HG03469 (cell line): ENCODE measurements around the gene KLK12.

Experiments used
- ATAC-seq: cut with Tn5 transposase; IDR thresholded peaks from one replicate; pipeline ENCODE4 v1.9.1; 2021; ENCODE audit warnings: mild to moderate bottlenecking, moderate library complexity, moderate number of reproducible peaks; ENCODE audit not compliant: unreplicated experiment

The KLK12 gene

GRCh38 chr19:50983625-50984292 lies 51.0 kb downstream of the KLK12 start, which contains the start of gene KLK7:
TSS of gene KLK7 (minus strand) at chr19:50983917. CDS start at chr19:50982399, 1,518 bp downstream.
- ATAC-seq = no peak

DNA sequence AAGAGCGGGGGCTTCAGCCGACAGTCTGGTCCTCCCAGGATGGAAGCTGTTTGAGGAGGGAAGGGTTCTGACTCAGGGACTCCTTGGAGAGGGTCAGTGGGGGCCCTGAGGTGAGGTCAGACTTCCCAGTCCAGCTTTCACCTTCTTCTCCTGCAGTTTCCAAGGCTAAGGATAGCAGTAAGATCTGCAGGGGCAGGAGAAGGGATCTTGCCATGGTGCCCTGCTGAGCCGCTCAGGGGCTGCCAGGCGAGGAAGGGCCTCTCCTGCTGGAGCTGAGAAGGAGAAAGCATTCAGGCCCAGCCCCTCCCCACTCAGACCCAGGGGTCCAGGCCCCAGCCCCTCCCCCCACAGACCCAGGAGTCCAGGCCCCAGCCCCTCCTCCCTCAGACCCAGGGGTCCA lies 52.6 kb downstream of the KLK12 start:
- no peak for ATAC-seq

DNA sequence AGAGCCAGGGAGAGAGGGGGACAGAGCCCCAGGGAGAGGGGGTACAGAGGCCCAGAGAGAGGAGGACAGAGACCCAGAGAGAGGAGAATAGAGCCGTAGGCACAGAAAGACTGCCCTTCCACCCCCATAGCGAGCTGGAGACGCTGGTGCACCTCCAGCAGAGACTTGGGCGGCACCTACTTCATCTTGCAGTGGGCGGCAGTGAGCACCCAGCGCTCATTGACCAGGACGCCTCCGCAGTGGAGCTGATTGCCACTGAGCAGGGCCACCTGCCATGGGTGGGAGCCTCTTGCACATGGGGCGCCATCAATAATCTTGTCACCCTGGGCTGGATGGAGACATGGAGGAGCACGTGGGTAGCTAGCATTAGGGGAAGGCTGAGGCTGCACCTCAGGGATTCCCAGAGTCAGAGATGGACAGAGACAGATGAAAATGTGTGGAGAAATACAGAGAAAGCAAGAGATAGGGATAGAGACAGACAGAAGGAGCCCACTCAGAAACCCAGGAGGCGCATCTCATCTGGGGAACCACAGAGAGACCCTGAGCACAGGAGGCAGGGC lies 53.1 kb downstream of the KLK12 start:
- ATAC-seq = no peak

DNA sequence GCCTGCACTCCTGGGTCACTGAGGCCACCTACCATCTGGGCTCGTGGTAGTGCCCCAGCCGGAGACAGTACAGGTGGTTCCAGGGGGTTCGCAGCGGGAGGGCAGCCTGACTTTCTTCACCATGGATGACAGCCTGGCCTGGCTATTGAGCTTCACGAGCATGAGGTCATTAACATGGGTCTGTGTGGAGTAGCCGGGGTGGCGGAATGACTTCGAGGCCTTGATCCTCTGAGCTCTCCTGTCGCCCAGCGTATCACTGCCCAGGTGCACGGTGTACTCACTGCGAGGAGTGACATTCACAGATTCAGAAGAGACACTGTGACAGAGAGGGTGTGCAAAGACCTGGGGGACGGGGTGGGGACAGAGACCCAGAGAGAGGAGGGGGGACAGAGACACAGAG lies 54.6 kb downstream of the KLK12 start:
- no peak for ATAC-seq

GRCh38 chr19:50979758-50980157 lies 55.0 kb downstream of the KLK12 start:
- ATAC-seq = no peak
